ENCODE results near the gene POU3F4.

POU3F4 gene

DNA sequence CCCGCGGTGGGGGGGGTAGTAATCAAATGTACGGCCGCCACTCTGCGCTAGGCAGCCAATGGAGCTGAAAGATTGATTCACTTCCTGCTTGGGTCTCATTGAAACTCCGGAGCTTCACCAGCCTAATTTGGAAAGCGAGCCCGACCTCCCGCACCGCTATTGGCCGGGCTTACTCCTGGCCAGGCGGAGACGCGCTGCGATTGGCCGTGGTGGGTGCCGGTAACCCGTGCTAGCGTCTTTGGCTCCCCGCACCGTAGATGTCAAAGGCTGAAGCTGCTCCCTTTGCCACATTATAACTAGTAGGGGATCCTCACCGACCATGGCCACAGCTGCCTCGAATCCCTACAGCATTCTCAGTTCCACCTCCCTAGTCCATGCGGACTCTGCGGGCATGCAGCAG lies at the start of gene POU3F4:
POU3F4 (plus strand) TSS at position 285 of the 400 bp plus-strand sequence; CDS start at position 320, 35 bp downstream.
- H3K4me3 ChIP-seq (ENCODE audit: low read depth, low read length), result no peak within 1 kb of the TSS
- DNase-seq (ENCODE audit: low read depth), result no peak
- TF ChIP-seq, protein P1, sequence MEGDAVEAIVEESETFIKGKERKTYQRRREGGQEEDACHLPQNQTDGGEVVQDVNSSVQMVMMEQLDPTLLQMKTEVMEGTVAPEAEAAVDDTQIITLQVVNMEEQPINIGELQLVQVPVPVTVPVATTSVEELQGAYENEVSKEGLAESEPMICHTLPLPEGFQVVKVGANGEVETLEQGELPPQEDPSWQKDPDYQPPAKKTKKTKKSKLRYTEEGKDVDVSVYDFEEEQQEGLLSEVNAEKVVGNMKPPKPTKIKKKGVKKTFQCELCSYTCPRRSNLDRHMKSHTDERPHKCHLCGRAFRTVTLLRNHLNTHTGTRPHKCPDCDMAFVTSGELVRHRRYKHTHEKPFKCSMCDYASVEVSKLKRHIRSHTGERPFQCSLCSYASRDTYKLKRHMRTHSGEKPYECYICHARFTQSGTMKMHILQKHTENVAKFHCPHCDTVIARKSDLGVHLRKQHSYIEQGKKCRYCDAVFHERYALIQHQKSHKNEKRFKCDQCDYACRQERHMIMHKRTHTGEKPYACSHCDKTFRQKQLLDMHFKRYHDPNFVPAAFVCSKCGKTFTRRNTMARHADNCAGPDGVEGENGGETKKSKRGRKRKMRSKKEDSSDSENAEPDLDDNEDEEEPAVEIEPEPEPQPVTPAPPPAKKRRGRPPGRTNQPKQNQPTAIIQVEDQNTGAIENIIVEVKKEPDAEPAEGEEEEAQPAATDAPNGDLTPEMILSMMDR (IDR thresholded peaks at IDR 0.05; ENCODE audit: low read depth, low read length, missing control alignments), result no peak

DNA sequence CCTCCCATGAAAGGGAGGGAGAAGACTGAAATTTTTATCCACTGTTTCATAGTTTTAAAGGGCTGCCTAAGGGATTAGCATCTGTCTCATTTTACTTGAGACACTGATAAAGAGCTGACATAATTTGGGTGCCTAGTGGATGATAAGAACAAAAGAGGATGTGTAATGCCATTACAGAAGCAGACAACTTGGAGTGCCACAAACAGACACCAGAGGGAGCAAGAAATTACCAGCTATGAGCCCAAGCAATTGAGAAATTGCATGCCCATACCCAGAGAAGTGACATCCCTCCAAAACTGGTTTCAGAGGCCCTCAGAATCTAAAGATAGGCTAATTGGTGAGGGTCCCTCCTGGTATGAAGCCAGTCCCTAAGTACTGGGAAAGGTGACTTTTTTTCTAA lies 38.5 kb upstream of the POU3F4 start:
- TF ChIP-seq, protein P1 (IDR thresholded peaks at IDR 0.05; ENCODE audit: low read depth, low read length, missing control alignments), result peak; percentile 52
- H3K4me3 ChIP-seq (ENCODE audit: low read depth, low read length), result no peak overlapping the region
- no peak for DNase-seq (ENCODE audit: low read depth)

DNA sequence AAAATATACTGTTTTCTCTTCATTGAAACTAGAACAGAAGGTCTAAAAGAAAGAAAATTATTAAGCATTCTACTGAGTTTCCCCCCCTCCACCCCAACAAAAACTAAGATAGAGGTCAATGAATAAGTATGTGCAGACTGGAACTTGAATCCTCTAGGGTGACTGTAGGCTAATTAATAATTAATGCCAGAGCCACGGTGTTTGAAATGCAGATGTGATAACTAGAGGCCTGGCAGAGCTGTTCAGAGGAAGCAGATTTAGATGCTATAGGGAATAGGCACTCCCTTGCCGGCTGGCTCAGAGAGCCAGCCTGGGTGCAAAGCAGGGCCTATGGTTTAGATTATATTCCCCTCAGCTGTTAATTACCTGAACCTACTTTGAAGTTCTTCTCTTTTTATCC lies 12.2 kb upstream of the POU3F4 start:
- no peak overlapping the region for H3K4me3 ChIP-seq (ENCODE audit: low read depth, low read length)
- TF ChIP-seq, protein P1 (IDR thresholded peaks at IDR 0.05; ENCODE audit: low read depth, low read length, missing control alignments), result no peak
- no peak for DNase-seq (ENCODE audit: low read depth)

DNA sequence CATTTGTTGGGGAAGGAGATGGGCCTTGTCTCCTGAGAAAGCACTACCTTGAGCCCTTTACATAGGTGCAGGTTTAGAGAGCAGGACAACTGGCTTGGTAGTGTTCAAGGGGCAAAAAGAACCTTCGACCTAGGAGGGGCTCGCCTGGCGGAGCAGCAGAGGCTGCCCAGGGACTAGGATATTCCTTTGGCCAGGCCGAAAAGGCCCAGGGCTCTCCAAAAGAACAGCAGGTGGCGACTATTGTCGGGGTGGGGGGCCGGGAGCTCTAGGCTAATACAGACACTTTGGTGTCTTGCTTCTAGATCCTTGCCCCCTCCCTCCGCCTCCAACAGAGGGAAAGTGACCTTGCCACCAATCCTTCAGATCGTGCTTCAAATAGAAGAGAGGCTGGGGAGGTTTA lies 7.1 kb upstream of the POU3F4 start:
- TF ChIP-seq, protein P1 (IDR thresholded peaks at IDR 0.05; ENCODE audit: low read depth, low read length, missing control alignments), result no peak
- DNase-seq (ENCODE audit: low read depth), result no peak
- H3K4me3 ChIP-seq (ENCODE audit: low read depth, low read length), result no peak overlapping the region

DNA sequence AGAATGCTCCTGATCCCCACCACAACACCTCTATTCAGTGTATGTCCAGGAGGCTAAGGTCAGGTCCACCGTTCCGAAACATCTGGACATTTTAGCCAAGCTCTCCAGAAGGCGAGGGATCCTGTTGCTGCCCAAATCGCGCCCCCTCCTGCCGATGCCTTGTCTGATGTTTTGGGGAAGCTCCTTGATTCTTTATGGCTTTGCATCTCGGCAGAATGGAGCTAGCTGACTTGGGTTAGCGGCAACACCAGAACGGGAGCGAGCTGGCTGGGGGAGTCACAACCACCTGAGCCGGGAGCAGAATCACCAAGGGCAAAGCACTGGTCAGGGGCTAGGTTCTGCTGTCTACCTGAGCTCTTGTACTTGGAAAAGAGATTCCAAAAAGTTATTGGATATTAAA lies 6.6 kb upstream of the POU3F4 start:
- TF ChIP-seq, protein P1 (IDR thresholded peaks at IDR 0.05; ENCODE audit: low read depth, low read length, missing control alignments), result no peak
- DNase-seq (ENCODE audit: low read depth), result no peak
- H3K4me3 ChIP-seq (ENCODE audit: low read depth, low read length), result no peak overlapping the region

DNA sequence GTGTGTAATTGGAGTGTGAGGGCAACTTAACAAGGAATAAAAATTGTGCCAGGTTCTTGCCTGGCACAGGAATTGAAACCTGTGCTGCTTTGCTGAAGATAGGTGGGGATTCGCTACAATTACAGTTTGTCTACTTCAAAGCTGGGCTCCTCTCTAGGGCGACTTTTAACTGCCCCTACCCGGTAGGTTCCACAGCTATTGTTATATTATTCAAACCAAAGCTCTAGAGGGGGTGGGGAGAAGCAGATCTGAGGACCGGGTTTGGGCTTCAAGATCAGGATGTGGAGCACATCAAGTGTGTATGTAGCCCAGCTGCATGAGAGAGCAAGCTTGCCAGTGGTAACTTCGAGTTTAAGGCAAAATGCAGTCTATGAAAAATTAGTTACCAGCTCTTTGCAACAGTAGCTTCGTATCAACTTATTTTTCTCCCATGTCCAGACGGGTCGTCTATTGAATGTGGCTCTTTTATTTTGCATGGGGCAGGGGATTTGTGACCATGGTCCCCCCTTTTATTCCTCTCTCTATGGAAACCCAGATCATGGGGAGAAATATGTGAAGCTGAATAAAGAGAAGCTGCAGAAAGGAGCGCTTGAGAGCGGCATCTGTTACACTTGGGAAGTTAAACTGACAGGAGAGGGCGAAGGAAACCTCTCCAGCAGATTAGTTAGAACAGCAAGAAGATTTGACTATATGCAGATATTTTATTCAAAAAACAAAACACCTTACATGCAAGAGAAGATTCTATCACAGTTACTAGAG lies 3.2 kb upstream of the POU3F4 start:
- no peak overlapping the region for H3K4me3 ChIP-seq (ENCODE audit: low read depth, low read length)
- DNase-seq (ENCODE audit: low read depth), result no peak
- TF ChIP-seq, protein P1 (IDR thresholded peaks at IDR 0.05; ENCODE audit: low read depth, low read length, missing control alignments), result no peak
